Stimulated activated CD8-positive, alpha-beta memory T cell treated with anti-CD3 and anti-CD28 coated beads, Interleukin-15, amount 100 ng/mL, for 48 hours (primary cell): ENCODE results near the gene TM9SF1.
"Not testable (repeated sequence)": the region's sequence is repeated elsewhere in the genome, so short reads cannot be mapped to it uniquely, and the experiment has no call there.

Source experiments
- DNase-seq, 2 donors: peaks; one replicate each; pipeline ENCODE4 v3.0.0-alpha.2; 2020; ENCODE audit warnings: low read depth in 2 of 2

TM9SF1 gene

DNA sequence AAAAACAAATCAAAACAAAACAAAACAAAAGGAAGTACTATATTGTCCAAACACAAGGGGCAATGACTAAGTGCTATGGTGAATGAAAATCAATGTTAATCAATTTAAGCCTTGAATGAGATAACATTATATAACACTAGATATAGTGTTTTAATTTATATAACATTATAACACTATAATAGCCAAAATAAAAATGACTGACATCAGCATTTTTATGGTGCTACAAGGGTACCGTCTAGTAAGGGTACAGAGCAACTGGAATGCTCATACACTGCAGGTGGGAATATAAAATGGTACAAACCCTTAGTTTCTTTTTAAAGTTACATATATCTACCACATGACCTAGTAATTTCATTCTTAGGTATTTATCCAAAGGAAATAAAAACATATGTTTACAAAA, 31.2 kb upstream of the TM9SF1 start:
- DNase-seq, result no peak

DNA sequence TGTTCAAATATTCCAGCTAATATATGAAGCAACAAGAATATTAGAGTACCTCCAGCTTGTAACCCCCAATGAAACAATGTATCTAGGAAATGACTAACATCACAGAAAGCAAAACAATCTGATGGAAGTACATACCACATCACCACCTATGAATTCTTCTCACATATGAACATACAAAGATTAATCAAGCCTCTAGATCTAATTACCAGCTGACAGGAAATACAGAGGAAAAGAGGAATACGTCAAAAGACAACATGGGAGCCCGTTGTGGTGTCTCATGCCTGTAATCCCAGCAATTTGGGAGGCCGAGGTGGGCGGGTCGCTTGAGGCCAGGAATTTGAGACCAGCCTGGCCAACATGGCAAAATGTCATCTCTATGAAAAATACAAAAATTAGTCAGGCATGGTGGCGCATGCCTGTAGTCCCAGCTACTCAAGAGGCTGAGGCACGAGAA, 29.4 kb upstream of the TM9SF1 start:
- DNase-seq, result no peak

DNA sequence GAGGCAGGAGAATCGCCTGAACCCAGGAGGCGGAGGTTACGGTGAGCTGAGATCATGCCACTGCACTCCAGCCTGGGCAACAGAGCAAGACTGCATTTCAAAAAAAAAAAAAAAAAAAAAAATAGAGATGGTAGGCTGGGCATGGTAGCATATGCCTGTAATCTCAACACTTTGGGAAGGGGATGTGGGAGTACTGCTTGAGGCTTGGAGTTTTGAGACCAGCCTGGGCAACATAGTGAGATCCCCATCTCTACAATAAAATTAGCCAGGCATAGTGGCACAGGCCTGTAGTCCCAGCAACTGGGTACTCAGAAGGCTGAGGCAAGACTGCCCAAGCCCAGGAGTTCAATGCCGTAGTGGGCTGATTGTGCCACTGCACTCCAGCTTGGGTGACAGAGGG, 27.7 kb upstream of the TM9SF1 start:
- not testable (repeated sequence) for DNase-seq

DNA sequence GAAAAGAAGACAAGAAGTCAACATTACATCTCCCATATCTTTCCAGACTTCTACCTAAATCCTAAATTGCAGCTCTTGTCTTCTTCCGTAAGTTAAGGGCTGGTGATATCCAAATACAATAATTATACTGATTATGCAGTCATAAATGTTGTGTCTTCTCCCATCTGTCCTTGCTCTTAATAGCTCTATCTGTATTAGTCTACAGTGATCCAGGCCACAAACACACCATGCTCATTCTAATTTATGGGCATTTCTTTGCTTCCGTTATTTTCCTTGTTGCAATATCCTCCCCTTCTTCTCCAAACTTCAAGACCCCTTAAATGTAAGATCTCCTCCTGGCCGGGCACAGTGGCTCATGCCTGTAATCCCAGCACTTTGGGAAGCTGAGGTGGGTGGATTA, 24.3 kb upstream of the TM9SF1 start:
- no peak for DNase-seq

DNA sequence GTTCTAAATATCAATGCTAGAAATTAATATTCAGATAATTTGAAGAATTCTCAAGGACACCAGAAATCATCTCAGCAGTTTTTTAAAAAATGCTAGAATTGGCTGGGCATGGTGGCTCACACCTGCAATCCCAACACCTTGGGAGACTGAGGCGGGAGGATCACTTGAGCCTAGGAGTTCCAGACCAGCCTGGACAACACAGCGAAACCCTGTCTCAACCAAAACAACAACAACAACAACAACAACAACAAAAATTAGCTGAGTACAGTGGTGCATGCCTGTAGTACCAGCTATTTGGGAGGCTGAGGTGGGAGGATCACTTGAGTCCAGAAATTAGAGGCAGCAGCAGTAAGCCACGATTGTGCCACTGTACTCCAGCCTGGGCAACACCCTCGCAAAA, 23.8 kb upstream of the TM9SF1 start:
- no peak for DNase-seq

DNA sequence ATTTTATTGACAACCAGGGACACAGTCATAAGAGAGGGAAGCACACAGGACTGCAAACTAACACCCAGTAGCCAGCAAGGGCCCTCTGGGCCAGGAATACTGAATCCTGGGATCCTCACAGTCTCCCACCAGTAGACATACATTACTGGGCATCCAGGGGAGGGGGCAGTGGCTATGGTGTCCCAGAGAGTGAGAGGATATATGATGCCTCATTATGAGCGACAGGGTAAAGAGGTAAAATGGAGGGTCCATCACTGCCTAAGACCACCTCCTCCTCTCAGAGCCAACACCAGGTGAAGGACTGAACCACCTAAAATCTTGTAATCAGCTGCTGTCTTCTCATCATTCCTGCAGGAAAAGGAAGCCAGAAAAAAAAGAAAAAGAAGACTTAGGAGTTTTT, 21.6 kb upstream of the TM9SF1 start:
- not testable (repeated sequence) for DNase-seq

DNA sequence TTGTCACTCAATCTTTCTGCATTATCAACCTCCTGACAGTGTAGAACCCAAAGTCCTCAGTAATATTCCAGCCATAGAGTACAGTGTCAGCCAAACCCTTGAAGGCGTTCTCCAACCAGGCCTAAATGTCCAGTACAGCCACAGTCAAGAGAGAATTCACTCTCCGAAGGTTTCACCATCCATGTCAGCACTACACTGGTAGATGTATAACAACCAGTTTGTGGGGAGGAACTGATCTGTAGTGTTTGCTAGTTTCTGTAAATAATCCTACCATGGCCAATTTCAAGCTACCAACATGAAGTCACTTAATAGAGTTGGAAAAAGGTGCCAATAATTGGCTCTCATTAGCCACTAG, 21.1 kb upstream of the TM9SF1 start:
- DNase-seq, result no peak

DNA sequence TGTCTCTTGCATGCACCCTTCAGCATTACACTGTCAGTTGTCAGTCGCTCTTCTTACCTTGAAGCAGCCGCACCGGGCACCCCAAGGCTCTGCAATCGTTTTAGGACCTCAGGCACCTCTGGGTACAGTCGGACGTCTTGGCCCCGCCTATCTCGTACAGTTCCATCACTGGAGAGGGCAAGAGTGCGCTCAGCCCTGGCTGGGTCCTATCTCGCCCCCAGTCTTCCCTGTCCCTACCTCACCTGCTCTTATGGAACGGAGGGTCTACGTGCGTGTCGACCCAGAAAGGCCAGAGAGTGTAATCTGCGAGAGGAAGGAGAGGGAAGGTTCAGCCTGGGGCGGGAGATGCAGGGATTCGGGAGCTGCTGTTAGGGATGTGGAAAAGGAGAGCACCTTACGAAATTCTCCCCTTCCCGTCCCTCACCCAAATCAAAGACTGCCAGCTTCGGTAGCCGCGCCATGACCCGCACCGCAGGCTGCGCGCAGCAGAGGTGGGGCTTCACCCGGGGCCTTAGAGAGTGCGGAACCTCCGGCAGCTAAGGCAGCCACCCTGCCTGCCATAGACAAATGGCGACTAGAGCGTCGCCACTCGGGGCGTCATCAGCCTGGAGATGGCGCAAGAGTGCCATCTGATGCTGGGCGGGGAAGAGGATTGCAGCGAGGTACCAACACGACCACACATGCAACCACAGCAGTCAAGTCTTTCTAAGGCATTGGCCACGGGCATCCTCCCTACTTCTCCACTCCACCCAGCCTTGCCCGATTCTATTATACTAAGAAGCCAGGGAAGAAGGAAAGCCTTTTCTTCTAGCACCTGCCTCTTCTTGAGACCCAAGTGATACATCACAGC, 20.5 kb upstream of the TM9SF1 start, which contains the start of gene MDP1:
Gene MDP1, minus strand, starts transcription at position 572 of the 850 bp plus-strand sequence. Its CDS starts 111 bp downstream, at position 461.
- peak; percentile 75 to 79 for DNase-seq

DNA sequence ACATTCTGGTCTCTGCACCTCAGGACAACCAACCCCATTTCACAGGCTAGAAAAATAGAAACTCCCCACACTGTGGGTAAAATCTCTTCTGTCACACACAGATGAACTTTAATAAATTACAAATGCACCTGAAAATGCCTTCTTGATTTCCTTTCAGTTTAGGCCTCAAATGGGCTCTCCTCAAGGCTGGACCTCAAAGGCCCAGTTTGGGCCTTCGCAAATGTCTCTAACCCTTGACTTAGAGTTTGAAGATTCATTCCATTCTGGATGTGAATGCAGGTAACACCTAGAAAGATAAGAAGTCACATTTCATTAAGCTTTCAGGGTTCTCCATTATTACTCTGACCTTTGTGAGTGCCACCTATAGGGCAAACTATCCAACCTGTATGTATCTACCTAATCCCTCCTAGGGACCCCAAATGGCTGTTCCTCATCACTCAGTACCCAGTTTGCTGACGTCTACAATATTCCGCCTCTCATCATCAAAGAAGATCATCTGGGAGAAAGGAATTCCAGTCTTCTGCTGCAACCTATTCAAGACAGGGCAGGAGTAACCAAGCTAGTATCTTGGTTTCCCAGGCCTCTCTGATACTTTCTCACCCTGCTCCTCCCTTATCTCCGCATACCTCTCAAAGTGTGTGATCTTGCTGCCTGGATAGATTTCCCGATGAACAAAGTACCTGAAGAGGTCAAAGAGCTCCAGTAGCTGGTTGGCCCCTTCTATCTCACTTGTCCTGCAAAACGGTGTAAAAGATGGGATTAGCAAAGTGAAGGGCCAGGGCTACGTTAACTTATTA, 18.8 kb upstream of the TM9SF1 start:
- DNase-seq, result no peak

DNA sequence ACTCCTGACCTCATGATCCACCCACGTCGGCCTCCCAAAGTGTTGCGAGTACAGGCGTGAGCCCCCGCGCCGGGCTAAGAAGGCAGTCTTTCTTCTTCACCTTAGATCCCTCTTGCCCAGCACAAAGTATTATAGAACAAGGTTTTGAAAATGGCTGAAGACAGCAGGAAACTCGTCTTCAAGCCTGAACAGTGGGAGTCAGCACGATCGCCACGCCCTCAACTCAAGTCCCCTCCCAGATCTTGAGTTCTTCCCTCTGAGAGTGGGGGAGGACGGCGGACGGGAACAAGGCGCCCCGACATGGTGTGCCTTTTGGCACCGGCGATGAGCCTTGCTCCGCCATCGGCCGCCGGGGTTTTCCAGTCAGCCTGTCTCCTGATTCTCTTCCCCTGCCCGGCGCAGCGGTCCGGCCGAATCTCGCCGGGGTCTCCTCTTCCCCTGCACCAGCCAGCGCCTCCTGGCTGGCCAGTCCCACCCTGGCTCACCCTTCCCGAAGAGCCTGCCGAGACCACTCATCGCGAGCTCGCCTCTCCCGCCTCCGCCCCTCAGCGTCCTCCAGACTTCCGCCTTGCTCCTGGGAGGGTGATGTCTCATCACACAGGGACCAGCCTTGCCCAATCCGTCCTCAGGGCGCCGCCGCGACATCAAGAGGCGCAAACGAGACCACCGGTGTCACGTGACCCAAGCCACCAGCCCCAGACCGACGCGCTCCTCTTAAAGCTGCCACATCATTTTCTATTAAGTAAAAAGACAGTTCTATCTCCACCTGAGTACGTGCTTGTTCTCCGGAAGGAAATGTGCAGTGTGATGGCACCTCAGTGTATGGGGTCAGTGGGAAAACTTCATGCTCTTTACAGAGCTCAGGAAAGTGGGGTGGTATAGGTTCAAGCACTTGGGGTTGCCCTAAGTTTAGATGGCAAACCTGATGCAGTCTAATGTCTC, 18.0 kb upstream of the TM9SF1 start, which contains the start of gene CHMP4A:
Gene CHMP4A, minus strand, starts transcription at position 565 of the 942 bp plus-strand sequence. Its CDS starts 49 bp downstream, at position 516.
- peak; percentile 95 for DNase-seq

DNA sequence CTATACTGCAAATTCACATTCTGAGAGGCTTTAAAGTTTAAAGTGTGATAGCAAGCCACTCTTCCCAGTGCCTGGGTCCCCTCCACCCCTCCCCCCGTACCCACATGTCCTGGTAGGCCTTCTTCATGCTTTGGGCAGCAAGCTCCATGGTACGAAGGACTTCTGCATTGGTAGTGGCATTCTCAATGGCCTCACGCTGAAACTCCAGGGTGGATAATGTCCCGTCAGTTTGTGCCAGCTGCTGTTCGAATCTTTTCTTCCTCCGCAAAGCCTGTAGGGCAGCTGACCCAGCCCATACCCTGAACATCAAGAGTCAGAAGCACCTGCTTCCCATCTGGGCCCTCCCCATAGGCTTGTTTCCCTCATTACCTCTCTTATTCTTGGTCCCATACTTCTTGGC, 16.1 kb upstream of the TM9SF1 start:
- no peak for DNase-seq

DNA sequence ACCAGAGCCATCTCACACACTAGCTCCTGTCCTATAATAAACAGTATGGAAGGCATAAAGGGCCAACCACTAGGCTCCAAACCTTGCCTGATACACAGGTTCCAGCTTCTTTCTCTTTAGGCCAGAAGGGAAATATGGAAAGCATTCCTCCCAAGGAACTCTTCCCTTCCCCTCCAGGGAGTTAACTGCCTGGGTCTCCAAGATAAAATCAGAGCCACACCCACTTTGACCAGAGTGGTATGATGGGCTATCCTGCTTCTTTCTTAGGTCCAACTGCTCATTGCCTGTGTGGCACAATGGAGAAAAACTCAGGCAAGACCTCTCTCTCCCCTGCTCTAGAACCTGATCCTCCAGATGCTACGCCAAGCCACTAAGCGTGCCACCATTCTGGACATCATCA, 12.4 kb upstream of the TM9SF1 start:
- DNase-seq, result no peak

DNA sequence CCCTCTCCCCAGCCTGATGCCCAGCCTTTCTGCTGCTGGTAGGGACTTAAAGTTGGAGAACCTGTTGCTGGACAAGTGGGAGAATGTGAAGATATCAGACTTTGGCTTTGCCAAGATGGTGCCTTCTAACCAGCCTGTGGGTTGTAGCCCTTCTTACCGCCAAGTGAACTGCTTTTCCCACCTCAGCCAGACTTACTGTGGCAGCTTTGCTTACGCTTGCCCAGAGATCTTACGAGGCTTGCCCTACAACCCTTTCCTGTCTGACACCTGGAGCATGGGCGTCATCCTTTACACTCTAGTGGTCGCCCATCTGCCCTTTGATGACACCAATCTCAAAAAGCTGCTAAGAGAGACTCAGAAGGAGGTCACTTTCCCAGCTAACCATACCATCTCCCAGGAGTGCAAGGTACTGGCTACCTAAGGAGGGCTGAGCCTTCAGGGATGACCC, 11.9 kb upstream of the TM9SF1 start:
- no peak for DNase-seq

DNA sequence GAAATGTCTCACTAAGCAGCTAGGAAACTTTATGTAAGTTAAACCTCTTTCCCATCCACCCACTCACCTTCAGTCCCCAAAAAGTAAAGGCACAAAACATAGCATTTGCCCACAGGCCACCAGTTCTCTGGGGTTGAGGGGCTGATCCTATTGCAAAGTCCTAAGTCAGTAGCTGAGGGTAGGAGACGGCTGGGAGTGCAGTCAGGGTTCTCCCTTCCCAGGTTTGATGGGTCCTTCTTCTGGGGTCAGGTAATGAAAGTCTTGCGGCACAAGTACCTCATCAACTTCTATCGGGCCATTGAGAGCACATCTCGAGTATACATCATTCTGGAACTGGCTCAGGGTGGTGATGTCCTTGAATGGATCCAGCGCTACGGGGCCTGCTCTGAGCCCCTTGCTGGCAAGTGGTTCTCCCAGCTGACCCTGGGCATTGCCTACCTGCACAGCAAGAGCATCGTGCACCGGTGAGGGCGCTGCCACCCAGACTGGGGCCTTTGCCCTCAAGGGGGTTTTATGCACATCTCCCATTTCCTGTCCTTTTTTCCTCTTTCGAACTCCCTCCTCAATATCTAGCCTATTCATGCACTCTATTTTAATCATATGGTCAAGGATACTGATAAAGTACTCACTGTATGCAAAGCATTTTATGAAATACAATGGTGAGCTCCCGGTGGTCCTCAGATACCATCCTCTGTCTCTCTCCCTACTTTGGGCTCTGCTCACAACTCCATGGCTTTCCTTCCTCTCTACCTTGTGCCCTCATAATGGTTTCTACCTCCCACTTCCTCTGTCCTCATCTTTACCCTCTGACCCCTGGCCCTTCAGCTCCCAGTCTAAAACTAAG, 11.2 kb upstream of the TM9SF1 start:
- no peak for DNase-seq

DNA sequence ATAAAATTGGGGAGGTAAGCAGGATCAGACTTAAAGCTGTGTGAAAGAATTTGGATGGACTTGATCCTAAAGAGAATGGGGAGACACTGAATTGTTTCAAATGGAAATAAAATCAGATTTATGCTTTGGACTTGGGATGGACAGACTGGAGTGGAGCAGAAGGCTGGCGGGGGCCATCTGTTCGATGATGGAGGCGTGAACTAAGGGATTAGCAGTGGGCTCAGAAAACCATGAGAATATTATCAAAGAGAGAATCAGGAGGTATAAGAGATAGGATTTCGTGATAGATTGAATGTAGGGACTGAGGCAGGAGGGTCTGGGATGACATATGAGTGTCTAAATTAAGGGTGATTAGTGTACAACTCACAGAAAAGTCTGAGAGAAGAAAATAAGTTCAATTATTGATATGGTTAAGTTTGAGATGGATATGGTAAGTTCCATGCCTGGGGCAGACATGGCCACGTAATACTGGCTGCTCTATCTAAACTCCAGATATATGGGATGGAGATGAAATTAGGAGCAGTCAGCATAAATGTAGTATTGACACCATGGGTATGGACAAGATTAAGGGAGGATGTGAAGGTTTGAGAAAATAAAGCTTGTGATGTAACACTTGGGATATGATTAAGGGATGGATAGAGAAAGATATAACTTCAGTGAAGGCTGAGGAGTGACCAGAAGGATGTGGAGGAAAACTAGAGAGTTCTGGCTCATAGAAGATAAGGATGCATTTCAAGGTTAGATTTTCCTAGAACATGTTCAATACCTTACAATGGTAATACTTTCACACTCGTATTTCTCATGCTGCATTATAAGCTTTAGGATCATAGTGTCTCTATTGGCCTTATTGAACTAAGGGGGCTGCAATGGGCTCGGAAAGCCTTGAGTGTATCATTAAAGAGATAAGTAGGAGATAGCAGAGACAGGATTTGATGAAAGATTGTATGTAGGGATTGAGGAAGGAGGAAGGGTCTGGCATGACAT, 9.2 kb upstream of the TM9SF1 start:
- no peak for DNase-seq

DNA sequence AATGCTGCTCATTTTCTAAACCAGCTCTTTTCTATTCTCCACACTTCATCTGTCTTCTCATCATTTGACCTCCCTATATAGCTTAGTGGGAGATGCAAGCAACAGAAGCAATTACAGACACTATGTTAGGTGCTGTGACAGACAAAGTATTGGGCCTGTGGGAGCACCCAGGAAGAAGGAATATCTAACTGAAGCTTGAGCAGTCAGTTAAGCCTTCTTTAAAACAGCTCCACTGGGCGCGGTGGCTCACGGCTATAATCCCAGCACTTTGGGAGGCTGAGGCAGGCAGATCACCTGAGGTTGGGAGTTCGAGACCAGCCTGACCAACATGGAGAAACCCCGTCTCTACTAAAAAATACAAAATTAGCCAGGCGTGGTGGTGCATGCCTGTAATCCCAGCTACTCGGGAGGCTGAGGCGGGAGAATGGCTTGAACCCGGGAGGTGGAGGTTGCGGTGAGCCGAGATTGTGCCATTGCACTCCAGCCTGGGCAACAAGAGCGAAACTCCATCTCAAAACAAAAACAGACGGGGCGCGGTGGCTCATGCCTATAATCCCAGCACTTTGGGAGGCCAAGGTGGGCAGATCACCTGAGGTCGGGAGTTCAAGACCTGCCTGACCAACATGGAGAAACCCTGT, 8.1 kb upstream of the TM9SF1 start:
- not testable (repeated sequence) for DNase-seq

DNA sequence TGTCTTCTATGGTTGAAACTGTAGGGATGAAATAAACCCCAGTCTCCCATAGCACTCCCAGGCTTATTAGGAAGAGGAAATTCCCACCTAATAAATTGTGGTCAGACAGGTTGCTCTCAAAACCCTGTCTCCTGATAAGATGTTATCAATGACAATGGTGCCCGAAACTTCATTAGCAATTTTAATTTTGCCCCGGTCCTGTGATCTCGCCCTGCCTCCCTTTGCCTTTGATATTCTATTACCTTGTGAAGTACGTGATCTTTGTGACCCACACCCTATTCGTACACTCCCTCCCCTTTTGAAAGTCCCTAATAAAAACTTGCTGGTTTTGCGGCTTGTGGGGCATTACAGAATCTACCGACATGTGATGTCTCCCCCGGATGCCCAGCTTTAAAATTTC, 7.3 kb upstream of the TM9SF1 start:
- DNase-seq, result not testable (repeated sequence)

DNA sequence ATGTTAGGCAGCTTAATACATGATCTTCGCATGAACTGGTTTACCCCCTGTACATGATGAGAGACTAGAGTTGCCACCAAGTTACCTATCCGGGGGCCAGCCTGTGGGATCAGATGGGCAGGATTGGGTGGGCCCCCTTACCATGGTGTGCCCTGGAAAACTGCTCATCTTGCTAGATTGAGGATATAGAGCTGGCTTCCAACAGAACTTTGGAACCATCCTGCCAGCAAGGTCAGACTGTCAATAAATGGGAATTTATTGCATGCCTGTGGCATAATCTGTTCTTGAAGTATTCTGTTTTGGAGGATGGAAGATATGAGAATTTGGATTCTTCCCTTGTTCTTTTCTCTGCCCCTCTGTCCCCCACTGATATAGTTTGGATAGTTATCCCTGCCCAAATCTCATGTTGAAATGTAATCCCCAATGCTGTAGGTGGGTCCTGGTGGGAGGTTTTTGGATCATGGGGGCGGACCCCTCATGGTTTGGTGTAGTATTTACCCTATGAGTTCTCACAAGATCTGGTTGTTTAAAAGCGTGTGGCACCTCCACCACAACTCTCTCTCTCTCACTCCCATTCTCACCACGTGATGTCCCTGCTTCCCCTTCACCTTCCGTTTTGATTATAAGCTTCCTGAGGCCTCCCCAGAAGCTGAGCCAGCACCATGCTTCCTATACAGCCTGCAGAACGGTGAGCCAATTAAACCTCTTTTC, 3.7 kb upstream of the TM9SF1 start:
- DNase-seq, result no peak
